Right lobe of liver (tissue), 4 donors: ENCODE measurements around the gene DDR2.
"Not testable (repeated sequence)": the region's sequence is repeated elsewhere in the genome, so short reads cannot be mapped to it uniquely, and the experiment has no call there.

Experiments used
- POLR2A ChIP-seq: fragments of 450-650 bp; IDR thresholded peaks from one replicate; pipeline ENCODE4 v1.6.1; 2017; ENCODE audit warnings: antibody characterized with exemption, mild to moderate bottlenecking
- TF ChIP-seq, protein P1 (sequence below), 4 donors: fragments of 200-600 bp in 3 of 4; fragments of 450-650 bp in 1 of 4; IDR thresholded peaks; one replicate each; pipeline versions ENCODE4 v1.5.1 to v1.8.0; 2016 to 2022; ENCODE audit warnings: antibody characterized with exemption in 4 of 4, mild to moderate bottlenecking in 2 of 4
- donor health status: DM: no; HTN: no; CAD: no.
- donor health status: DM: no; HTN: no; CAD: no.
- donor health status: DM: no; HTN: yes; CAD: no.

DNA sequence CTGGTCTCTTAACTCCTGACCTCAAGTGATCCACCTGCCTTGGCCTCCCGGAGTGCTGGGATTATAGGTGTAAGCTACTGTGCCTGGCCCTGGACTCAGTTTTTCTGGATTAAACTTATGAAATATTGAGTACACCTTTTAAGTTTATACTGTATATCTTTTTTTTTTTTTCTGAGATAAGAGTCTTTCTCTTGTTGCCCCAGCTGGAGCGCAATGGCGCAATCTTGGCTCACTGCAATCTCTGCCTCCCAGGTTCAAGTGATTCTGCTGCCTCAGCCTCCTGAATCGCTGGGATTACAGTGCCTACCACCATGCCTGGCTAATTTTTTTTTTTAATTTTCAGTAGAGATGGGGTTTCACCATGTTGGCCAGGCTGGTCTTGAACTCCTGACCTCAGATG is 47.2 kb upstream of the DDR2 start:
- TF ChIP-seq, protein P1, sequence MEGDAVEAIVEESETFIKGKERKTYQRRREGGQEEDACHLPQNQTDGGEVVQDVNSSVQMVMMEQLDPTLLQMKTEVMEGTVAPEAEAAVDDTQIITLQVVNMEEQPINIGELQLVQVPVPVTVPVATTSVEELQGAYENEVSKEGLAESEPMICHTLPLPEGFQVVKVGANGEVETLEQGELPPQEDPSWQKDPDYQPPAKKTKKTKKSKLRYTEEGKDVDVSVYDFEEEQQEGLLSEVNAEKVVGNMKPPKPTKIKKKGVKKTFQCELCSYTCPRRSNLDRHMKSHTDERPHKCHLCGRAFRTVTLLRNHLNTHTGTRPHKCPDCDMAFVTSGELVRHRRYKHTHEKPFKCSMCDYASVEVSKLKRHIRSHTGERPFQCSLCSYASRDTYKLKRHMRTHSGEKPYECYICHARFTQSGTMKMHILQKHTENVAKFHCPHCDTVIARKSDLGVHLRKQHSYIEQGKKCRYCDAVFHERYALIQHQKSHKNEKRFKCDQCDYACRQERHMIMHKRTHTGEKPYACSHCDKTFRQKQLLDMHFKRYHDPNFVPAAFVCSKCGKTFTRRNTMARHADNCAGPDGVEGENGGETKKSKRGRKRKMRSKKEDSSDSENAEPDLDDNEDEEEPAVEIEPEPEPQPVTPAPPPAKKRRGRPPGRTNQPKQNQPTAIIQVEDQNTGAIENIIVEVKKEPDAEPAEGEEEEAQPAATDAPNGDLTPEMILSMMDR (IDR thresholded peaks at IDR 0.05), result not testable (repeated sequence)
- not testable (repeated sequence) for TF ChIP-seq POLR2A
